GM12874 (cell line): ENCODE measurements around the gene COPZ2.

ENCODE experiments used
- TF ChIP-seq, protein P1 (sequence below): IDR thresholded peaks from 2 replicates; pipeline ENCODE4 v1.5.1; 2011; ENCODE audit warnings: low read depth, mild to moderate bottlenecking, control low read depth, low read length, moderate library complexity; ENCODE audit not compliant: insufficient read depth

Gene COPZ2, protein sequence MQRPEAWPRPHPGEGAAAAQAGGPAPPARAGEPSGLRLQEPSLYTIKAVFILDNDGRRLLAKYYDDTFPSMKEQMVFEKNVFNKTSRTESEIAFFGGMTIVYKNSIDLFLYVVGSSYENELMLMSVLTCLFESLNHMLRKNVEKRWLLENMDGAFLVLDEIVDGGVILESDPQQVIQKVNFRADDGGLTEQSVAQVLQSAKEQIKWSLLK

GRCh38 chr17:48037036-48037837 lies at the start of gene COPZ2:
TSS of gene COPZ2 (minus strand) at chr17:48037797. CDS start at chr17:48037777, 20 bp downstream.
- TF ChIP-seq, protein P1, sequence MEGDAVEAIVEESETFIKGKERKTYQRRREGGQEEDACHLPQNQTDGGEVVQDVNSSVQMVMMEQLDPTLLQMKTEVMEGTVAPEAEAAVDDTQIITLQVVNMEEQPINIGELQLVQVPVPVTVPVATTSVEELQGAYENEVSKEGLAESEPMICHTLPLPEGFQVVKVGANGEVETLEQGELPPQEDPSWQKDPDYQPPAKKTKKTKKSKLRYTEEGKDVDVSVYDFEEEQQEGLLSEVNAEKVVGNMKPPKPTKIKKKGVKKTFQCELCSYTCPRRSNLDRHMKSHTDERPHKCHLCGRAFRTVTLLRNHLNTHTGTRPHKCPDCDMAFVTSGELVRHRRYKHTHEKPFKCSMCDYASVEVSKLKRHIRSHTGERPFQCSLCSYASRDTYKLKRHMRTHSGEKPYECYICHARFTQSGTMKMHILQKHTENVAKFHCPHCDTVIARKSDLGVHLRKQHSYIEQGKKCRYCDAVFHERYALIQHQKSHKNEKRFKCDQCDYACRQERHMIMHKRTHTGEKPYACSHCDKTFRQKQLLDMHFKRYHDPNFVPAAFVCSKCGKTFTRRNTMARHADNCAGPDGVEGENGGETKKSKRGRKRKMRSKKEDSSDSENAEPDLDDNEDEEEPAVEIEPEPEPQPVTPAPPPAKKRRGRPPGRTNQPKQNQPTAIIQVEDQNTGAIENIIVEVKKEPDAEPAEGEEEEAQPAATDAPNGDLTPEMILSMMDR = peak; percentile 96

- TF ChIP-seq, protein P1 = no peak
These were observed 47.3 kb upstream of the COPZ2 start for GRCh38 chr17:48084932-48085331.

- TF ChIP-seq, protein P1 = no peak
These were observed 44.3 kb upstream of the COPZ2 start for GRCh38 chr17:48081858-48082257.

- TF ChIP-seq, protein P1 = peak; percentile 70; the same call in 1 of the 2 replicates
These were observed 36.9 kb upstream of the COPZ2 start for GRCh38 chr17:48074322-48075081.

DNA sequence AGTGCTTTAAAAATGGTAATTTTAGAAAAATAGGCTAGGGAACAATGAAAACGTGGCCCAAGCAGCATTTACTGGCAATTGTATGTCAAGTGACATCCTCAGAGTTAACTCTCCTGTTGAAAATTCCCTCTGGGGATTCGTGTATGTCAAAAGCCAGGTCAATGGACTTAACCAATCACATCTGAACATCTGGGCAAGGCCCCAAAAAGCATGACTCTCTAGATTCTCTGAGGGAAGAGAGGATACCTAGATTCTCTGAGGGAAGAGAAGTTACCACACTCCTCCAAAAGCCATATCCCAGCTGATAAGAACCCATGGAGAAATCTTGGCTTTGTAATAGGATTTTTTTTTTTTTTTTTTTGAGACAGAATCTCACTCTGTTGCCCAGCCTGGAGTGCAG lies 34.1 kb upstream of the COPZ2 start:
- TF ChIP-seq, protein P1 = no peak

- TF ChIP-seq, protein P1 = no peak
These were observed 32.6 kb upstream of the COPZ2 start for GRCh38 chr17:48070195-48070594.

GRCh38 chr17:48068491-48068961 lies 30.9 kb upstream of the COPZ2 start:
- TF ChIP-seq, protein P1 = peak; percentile 43
